GDM1 (cell line): ENCODE measurements around the gene FTCD.
"Not testable (repeated sequence)": the region's sequence is repeated elsewhere in the genome, so short reads cannot be mapped to it uniquely, and the experiment has no call there.

Experiments
- DNase-seq: peaks from one replicate; lab custom pipeline; 2025; lab: John Stamatoyannopoulos, UW

Gene FTCD

DNA sequence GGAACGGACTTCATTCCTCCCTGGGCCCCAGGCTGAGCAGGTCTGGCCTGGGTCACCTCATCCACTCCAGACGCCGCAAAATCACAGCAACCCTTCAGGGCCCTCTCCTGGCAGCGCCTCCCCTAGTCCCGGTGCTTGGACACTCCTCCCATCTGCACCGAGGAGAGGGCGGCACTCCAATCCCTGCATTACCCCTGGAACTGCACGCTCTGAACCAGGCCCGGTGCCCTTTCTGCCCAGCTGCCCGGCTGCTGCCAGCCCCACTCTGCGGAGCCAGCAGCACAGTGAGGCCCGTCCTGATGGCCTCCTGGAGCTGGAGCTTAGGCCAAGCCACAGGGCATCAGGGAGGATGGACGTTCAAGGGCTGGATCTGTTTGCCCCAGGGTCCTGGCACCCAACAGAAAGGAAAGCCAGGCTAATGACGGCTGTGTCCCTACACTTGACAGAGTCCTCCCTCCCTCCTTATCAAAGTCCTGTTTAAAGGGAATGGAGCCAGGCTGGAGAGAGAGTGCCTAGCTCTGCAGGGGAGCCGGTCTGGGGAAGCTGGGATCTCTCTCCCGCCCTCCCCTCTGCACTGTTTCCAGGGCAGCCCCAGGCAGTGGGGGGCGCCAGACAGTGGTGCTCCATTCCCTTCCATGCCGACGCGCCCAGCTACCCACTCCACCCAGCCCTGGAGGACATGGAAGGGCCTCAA is 44.7 kb downstream of the FTCD start:
- DNase-seq = no peak

GRCh38 chr21:46109313-46110221 is 45.8 kb downstream of the FTCD start:
- DNase-seq = no peak

DNA sequence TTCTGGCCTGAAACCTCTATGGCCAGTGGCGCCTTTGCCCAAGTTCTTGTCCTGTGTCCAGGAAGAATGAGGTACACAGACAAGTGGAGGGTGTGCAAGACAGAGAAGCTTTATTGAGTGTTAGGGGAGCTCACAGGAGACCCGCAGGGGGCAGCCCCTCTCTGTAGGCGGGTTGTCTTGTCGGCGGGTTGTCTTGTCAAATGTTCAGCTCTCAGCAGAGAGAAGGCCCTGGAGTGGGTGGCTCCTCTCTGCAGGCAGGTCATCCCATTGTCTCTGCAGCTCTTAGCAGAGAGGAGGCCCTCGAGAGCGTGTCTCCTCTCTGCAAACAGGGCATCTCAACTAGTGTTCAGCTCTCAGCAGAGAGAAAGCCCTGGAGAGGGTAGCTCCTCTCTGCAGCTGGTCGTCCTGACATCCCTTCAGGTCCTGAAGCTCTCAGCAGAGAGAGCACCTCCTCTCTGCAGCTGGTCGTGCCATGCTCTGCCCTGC is 46.5 kb downstream of the FTCD start:
- DNase-seq = no peak

GRCh38 chr21:46107376-46107775 is 48.0 kb downstream of the FTCD start:
- DNase-seq = not testable (repeated sequence)

GRCh38 chr21:46104104-46104503 is 51.3 kb downstream of the FTCD start:
- DNase-seq = no peak

GRCh38 chr21:46100906-46101305 is 54.5 kb downstream of the FTCD start:
- DNase-seq = no peak

DNA sequence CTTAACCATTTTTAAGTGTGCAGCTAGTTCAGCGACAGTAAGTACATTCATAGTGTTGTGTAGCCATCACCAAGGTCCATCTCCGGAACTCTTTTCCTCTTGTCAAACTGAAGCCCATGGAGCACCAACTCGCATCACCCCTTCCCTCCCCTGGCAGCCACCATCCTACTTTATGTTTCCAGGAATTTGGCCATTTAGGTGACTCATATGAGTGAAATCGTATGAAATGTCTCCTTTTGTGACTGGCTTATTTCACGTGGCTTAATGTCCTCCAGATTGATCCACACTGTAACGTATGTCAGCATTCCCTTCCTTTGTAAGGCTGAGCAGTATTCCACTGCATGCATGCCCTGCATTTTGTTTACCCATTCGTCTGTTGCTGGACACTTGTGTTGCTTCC is 55.0 kb downstream of the FTCD start:
- DNase-seq = no peak

DNA sequence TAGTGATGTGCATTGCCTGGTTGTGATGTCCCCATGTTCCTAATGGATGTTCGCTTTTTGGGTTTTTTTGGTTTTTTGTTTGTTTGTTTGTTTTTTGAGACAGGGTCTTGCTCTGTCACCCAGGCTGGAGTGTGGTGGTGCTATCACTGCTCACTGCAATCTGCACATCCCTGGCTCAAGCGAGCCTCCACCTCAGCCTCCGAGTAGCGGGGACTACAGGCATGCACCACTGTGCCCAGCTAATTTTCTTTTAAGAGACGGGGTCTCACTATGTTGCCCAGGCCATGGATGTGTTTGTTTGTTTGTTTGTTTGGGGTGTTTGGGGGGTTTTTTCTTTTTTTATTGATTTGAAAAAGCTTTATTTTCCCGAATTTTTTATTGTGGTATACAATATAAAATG is 55.4 kb downstream of the FTCD start:
- DNase-seq = no peak

DNA sequence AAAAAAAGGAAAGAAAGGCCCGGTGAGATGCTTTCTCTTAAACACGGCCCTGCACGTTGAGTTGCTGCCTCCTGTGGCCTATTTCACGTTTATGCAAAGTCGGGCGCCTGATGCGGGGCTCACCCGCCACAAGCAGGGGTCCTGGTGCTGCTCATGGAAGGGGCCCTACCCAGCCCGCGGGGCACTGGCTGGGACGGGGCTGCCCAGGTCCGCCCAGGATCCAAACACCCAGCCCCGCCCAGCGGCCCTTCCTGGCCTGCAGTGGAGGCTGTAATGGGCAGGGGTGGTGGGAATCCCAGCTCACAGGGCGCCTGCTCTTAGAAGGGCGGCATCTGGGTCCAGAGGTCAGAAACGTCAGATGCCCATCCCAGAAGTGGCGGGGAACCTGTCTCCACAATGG is 55.9 kb downstream of the FTCD start:
- DNase-seq = no peak

- DNase-seq = no peak
These were observed 56.9 kb downstream of the FTCD start for GRCh38 chr21:46098303-46099141.

DNA sequence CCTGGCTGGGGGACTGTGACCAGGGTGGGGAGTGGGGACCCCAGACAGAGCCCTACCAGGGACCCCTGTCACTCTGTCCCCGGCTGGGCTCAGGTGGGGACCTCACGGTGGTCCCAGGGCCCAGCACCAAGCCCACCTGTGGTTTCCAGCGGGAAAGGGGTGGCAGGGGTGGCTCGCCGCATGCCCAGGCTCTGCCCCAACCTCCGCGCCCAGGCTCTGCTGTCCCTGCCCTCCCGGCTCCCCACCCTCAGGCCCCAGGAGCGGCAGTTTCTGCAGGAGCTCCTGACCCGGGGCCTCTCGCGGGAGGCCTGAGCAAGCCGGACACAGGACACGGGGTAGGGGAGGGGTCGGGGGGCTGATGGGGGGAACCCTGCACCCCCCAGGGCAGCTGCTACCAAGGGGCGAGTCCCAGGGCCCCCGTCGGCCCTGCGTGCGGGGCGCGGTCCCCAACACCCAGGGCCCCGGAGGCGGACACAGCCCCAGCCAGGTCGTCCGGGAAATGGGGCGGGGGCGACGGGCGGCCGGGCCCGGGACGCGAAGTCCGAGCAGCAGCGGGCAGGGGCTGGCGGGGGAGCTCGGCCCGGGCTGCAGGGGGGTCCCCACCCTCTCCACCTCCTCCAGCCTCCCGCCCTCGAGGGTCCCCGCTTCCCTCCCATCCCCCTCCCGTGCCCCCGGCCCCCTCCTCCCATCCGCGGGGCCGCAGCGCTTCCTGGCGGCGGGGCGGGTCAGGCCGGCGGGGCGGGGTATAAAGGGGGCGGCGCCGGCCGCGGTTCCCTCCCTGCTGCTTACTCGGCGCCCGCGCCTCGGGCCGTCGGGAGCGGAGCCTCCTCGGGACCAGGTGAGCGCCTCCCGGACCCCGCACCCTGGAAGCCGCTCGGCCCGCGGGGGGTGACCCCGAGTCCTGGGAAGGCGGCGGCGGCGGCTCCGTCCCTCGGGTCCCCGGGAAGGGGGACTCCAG is 57.8 kb downstream of the FTCD start, which contains the start of gene COL6A2:
Gene COL6A2 (plus strand): TSS at position 777 of the 958 bp plus-strand sequence.
- no peak for DNase-seq

DNA sequence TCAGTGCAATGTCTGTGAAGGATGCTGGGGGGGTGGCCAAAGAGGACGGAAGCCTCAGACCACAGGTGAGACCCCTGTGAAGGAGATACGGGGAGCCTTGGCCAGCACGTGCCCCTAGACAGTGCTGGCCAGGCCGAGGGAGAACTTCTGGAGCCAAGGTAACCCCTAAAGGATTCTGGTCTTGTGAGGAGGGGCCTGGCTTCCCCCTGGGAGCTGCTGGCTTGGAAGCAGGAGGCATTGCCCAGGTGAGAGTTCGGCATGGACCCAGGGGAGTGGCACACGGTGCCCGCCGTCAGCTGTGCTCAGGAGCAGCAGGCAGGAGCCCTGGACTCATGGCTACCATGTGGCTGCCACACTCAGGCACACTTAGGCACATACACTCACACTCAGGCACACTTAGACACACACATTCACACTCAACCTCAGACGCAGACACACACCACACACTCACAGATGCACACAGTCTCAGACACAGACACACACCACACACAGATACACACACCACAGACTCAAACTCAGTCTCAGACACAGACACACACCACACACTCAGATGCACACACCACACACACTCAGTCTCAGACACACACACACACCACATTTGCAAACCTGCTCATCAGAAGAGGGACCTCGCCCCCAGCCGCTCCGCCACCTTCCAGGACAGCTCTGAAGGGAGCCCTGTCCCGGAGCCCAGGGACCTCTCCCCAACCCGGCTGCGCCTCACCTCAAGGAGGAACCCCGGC is 58.6 kb downstream of the FTCD start:
- DNase-seq = no peak

GRCh38 chr21:46095814-46096595 is 59.4 kb downstream of the FTCD start:
- no peak for DNase-seq

GRCh38 chr21:46095083-46095719 is 60.2 kb downstream of the FTCD start:
- DNase-seq = no peak

GRCh38 chr21:46094401-46095082 is 60.8 kb downstream of the FTCD start:
- DNase-seq = no peak

GRCh38 chr21:46093668-46094400 is 61.5 kb downstream of the FTCD start:
- no peak for DNase-seq

- no peak for DNase-seq
These were observed 62.3 kb downstream of the FTCD start for GRCh38 chr21:46092811-46093667.
